Peyer's patch (tissue), 4 donors: ENCODE data around the gene MAP1B. TPM values are rescaled to one million over a fixed set of nuclear protein-coding genes. Genes with fewer than 3 reads are reported as not detected.

Experiments used
- DNase-seq, 3 donors: peaks; one replicate each; pipeline ENCODE4 v3.0.0-alpha.2; 2017 to 2019
- H3K27ac ChIP-seq, 4 donors: fragments of 200-600 bp; sonication (generic); one replicate each; pipeline ENCODE4 v1.5.1; 2016 to 2019
- H3K27me3 ChIP-seq, 2 donors: fragments of 200-600 bp; sonication (generic); one replicate each; pipeline ENCODE4 v1.5.1; 2019
- H3K36me3 ChIP-seq, 3 donors: fragments of 200-600 bp; sonication (generic); one replicate each; pipeline ENCODE4 v1.5.1; 2016 to 2019
- H3K4me1 ChIP-seq, 4 donors: fragments of 200-600 bp; sonication (generic); one replicate each; pipeline ENCODE4 v1.5.1; 2016 to 2019
- H3K4me3 ChIP-seq, 4 donors: fragments of 200-600 bp; sonication (generic); 1 replicate in 3 of 4; 2 replicates in 1 of 4; pipeline ENCODE4 v1.5.1; 2016 to 2019; ENCODE audit warnings: mild to moderate bottlenecking in 1 of 4
- H3K9me3 ChIP-seq, 4 donors: fragments of 200-600 bp; sonication (generic); one replicate each; pipeline ENCODE4 v1.5.1; 2016 to 2019; ENCODE audit warnings: mild to moderate bottlenecking in 1 of 4
- POLR2A ChIP-seq, 2 donors: fragments of 450-650 bp; IDR thresholded peaks; one replicate each; pipeline ENCODE4 v1.5.1; 2017; ENCODE audit warnings: antibody characterized with exemption in 2 of 2, mild to moderate bottlenecking in 2 of 2, moderate library complexity in 2 of 2
- total RNA-seq, 4 donors: library from RNA; depleted of rRNA; stranded (reverse); fragments of >200 nt; gene quantifications; one replicate each; pipeline ENCODE4 v1.1.0, GENCODE V29; 2016
- TF ChIP-seq, protein P1 (sequence below), 6 experiments: fragments of 450-650 bp in 4 of 6; fragments of 200-600 bp in 2 of 6; sonication (generic) in 1 of 6; IDR thresholded peaks; one replicate each; pipeline ENCODE4 v1.5.1; 2017 to 2019; ENCODE audit warnings: antibody characterized with exemption in 6 of 6, mild to moderate bottlenecking in 3 of 6, moderate library complexity in 1 of 6

Gene MAP1B
- total RNA-seq, 4 donors from 2014 or later, result 16.3 to 38.0 (median 25.7) TPM

DNA sequence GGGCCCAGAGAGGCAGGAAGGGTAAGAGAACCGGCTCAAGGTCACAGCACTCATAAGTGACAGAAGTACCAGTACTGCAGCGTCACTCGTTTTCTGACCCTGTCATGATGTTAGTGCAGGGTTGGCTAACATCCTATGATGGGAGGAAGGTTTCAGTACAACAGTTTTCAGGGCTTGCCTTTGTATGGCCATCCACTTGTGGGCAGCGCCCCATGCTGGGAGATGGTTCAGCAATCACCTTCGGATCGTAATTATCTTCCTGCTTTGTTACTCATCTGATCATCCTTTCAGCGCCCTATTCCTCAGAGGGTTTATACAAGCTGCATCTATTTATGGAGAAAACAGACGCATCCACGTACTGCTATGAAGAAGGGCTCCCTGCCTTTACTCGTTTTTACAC lies 2.4 kb downstream of the MAP1B start:
- Histone ChIP-seq H3K4me1 (peaks cover 0 to 11% (median 8%) of the 10 kb centered on the region in 4 donors), H3K27ac (no peak overlapping the region), H3K9me3 (no peaks in the 10 kb centered on the region), H3K36me3 (no peaks in the 10 kb centered on the region), H3K4me3 (no peak overlapping the region), H3K27me3 (peaks cover 0 to 12% of the 10 kb centered on the region in 2 donors)
- DNase-seq, result no peak
- TF ChIP-seq POLR2A (IDR thresholded peaks at IDR 0.05), result no peak

DNA sequence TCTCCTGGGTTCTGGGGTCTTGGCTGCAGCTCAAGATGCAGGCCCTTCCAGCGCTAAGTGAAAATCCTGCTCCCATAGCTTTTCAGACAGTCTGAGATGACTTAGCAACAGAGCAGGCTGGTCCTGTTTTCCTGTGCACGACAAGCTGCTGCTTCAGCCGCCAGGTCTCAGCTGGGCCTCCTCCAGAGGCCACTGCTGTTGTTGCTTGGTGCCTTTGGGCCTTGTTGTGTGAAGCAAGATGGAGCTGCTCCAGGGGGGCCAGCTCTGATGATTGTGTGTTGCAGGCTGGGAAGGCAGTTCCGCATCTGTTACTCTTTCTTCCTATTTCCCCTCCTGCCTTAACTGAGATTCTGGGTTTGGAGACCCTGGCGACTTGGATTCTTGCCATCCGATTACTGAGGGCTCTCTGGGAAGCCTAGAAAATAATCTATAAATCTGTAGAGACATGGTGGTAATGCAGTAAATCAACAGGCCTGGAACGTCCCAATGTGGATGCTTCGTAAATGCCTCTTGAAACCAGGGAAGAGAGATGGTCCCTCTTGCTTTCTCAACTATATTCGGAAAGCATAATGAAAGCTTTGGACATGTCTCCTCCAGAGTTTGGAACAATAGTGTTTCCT lies 3.2 kb downstream of the MAP1B start:
- no peaks in the 10 kb centered on the region for H3K9me3 ChIP-seq
- no peak for DNase-seq
- no peak overlapping the region for H3K27ac ChIP-seq
- H3K4me1 ChIP-seq, result peaks cover 0 to 11% (median 8%) of the 10 kb centered on the region in 4 donors
- H3K4me3 ChIP-seq, result no peak overlapping the region
- TF ChIP-seq POLR2A (IDR thresholded peaks at IDR 0.05), result no peak
- TF ChIP-seq, protein P1, sequence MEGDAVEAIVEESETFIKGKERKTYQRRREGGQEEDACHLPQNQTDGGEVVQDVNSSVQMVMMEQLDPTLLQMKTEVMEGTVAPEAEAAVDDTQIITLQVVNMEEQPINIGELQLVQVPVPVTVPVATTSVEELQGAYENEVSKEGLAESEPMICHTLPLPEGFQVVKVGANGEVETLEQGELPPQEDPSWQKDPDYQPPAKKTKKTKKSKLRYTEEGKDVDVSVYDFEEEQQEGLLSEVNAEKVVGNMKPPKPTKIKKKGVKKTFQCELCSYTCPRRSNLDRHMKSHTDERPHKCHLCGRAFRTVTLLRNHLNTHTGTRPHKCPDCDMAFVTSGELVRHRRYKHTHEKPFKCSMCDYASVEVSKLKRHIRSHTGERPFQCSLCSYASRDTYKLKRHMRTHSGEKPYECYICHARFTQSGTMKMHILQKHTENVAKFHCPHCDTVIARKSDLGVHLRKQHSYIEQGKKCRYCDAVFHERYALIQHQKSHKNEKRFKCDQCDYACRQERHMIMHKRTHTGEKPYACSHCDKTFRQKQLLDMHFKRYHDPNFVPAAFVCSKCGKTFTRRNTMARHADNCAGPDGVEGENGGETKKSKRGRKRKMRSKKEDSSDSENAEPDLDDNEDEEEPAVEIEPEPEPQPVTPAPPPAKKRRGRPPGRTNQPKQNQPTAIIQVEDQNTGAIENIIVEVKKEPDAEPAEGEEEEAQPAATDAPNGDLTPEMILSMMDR (IDR thresholded peaks at IDR 0.05), result no peak
- no peaks in the 10 kb centered on the region for H3K36me3 ChIP-seq
- H3K27me3 ChIP-seq, result peaks cover 0 to 12% of the 10 kb centered on the region in 2 donors

DNA sequence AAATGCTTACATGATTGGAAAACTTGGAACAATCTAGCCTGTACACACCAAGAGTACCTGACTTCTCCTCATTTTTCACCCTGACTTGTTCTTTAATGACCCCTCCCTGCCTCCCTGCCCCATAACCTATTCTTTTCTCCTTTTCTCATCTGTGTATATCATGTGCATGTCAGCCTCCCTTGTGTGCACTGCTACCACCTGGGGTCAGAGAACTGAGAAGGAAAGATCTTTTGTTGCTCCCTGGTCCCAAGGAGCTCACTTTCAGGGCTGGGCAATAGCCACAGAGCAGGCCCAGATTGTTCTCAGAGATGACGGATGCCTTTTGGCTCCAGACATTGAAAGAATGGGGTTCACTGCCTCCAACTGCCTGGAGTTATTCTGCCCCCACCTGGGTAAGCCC lies 5.1 kb downstream of the MAP1B start:
- Histone ChIP-seq H3K27me3 (peaks cover 0 to 10% of the 10 kb centered on the region in 2 donors), H3K4me3 (no peak overlapping the region), H3K9me3 (no peaks in the 10 kb centered on the region), H3K27ac (no peak overlapping the region), H3K4me1 (peaks cover 0 to 10% (median 4%) of the 10 kb centered on the region in 4 donors), H3K36me3 (no peaks in the 10 kb centered on the region)
- no peak for DNase-seq
- TF ChIP-seq, protein P1 (IDR thresholded peaks at IDR 0.05), result no peak
- no peak for TF ChIP-seq POLR2A (IDR thresholded peaks at IDR 0.05)

DNA sequence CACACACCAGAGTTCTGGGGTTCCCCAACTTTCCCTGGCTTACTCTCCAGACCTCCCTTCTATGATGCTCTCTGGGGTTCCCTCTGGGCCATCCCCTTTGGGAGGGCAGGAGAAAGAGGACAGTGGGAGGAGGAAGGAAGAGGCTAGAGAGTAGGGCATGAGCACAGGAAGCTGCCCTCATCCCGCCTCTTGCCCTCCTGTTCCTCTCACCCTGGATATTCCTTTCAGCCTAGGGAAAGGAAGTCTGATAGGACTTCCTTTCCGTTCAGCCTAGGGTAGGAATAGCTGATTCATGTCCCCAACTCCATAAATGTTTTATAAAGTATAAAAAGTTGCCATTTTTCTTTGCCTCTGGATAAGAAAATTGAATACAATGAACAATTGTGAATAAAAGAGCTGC lies 7.4 kb downstream of the MAP1B start:
- TF ChIP-seq POLR2A (IDR thresholded peaks at IDR 0.05), result no peak
- TF ChIP-seq, protein P1 (IDR thresholded peaks at IDR 0.05), result no peak
- Histone ChIP-seq H3K4me3 (no peak overlapping the region), H3K9me3 (no peaks in the 10 kb centered on the region)

DNA sequence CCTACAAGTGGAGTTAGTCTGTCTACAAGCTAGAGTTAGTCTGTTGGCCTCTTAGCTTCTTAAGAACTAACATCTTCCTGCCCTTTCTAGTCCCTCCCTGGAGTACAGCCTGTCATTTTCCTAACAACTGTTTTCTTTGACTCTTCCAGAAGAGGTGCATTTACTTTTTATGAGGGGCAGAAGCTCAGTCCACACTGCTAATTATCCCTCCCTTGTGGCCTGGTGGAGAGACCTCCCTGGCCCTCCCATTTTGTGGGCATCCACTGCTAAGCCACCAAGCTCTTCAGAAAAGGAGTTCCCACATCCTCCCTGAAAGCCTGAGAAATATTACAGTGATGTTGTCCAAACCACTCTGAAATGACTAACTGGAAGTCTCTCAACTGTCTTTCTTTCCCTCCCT lies 8.0 kb downstream of the MAP1B start:
- DNase-seq, result no peak
- H3K4me3 ChIP-seq, result no peak overlapping the region
- no peaks in the 10 kb centered on the region for H3K27me3 ChIP-seq
- H3K4me1 ChIP-seq, result no peaks in the 10 kb centered on the region
- no peak overlapping the region for H3K27ac ChIP-seq
- no peak for TF ChIP-seq POLR2A (IDR thresholded peaks at IDR 0.05)
- TF ChIP-seq, protein P1 (IDR thresholded peaks at IDR 0.05), result no peak
- no peaks in the 10 kb centered on the region for H3K9me3 ChIP-seq
- H3K36me3 ChIP-seq, result no peaks in the 10 kb centered on the region

More for the DNA sequence above, 7.4 kb downstream of the MAP1B start:
- Histone ChIP-seq H3K27ac (no peak overlapping the region), H3K27me3 (no peaks in the 10 kb centered on the region), H3K36me3 (no peaks in the 10 kb centered on the region), H3K4me1 (no peaks in the 10 kb centered on the region)
- DNase-seq, result no peak

DNA sequence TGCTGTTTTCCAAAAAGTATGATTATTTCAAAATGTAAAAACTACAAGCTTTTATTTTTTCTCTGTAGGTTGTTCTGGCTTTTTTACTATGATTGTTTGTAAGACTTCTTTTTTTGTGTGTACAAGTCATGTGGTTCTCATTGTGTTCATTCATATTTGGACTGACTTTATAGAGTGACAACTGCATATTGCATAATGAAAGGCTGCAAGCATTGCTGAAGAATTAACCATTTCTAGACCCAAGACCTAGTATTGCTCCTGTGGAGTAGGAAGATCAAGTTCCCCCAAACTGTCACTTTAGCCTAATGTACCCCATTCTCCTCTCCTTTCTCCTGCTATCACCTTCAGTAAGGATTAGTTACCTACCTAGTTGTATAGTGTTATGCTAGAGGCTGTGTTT lies 10.0 kb downstream of the MAP1B start:
- Histone ChIP-seq H3K36me3 (no peaks in the 10 kb centered on the region), H3K27me3 (no peaks in the 10 kb centered on the region), H3K4me1 (no peaks in the 10 kb centered on the region), H3K27ac (no peak overlapping the region), H3K4me3 (no peak overlapping the region), H3K9me3 (no peaks in the 10 kb centered on the region)
- no peak for TF ChIP-seq POLR2A (IDR thresholded peaks at IDR 0.05)
- TF ChIP-seq, protein P1 (IDR thresholded peaks at IDR 0.05), result no peak
- DNase-seq, result no peak
